NB4 (cell line): ENCODE data around the gene ITGB1.
A peak's percentile ranks its signal among the peaks of the same experiment; 100 is the strongest.
"Not testable (repeated sequence)": the region's sequence is repeated elsewhere in the genome, so short reads cannot be mapped to it uniquely, and the experiment has no call there.

Experiments
- DNase-seq: peaks from one replicate; pipeline ENCODE4 v3.0.0; 2010; ENCODE audit warnings: low read depth
- H3K4me3 ChIP-seq: one replicate; pipeline ENCODE4 v1.5.1; 2011; ENCODE audit warnings: mild to moderate bottlenecking, low read depth, low read length, moderate library complexity
- CTCF ChIP-seq: IDR thresholded peaks from one replicate; pipeline ENCODE4 v1.5.1; 2012; ENCODE audit warnings: low read depth, low read length
- MAX ChIP-seq: IDR thresholded peaks from 2 replicates; pipeline ENCODE4 v1.6.1; 2011; ENCODE audit warnings: low read depth, low read length
- MYC ChIP-seq: IDR thresholded peaks from 2 replicates; pipeline ENCODE4 v1.6.1; 2011; ENCODE audit warnings: low read depth, low read length
- POLR2A ChIP-seq: IDR thresholded peaks from 2 replicates; pipeline ENCODE4 v1.6.1; 2011; ENCODE audit warnings: mild to moderate bottlenecking; ENCODE audit not compliant: insufficient read length; ENCODE audit errors: extremely low read depth

The ITGB1 gene

GRCh38 chr10:32958085-32959005 is at the start of gene ITGB1:
ITGB1 (minus strand) TSS chr10:32958230; CDS start chr10:32935558, 22,672 bp downstream.
- peak within 1 kb of the TSS; percentile 82 for H3K4me3 ChIP-seq
- TF ChIP-seq POLR2A (peak; percentile 41), CTCF (no peak), MAX (peak; percentile 90), MYC (peak; percentile 14; the same call in 1 of the 2 replicates)
- DNase-seq, result peak; percentile 89

GRCh38 chr10:33006342-33006887 is 48.4 kb upstream of the ITGB1 start:
- no peak for DNase-seq
- peak overlapping the region; percentile 56 for H3K4me3 ChIP-seq
- no peak for TF ChIP-seq MAX
- TF ChIP-seq MYC, result no peak
- TF ChIP-seq CTCF, result no peak
- no peak for TF ChIP-seq POLR2A

- peak overlapping the region; percentile 56 for H3K4me3 ChIP-seq
- DNase-seq, result peak; percentile 87
- TF ChIP-seq POLR2A, result no peak
- TF ChIP-seq MYC, result no peak
- no peak for TF ChIP-seq MAX
- TF ChIP-seq CTCF, result no peak
Measured at GRCh38 chr10:33005322-33006301, 47.6 kb upstream of the ITGB1 start.

- no peak overlapping the region for H3K4me3 ChIP-seq
- DNase-seq, result no peak
- TF ChIP-seq CTCF (no peak), MAX (no peak), POLR2A (no peak), MYC (no peak)
Measured at GRCh38 chr10:33001908-33002492, 44.0 kb upstream of the ITGB1 start.

- not testable (repeated sequence) for H3K4me3 ChIP-seq, DNase-seq
Measured at GRCh38 chr10:32998060-32998581, 40.1 kb upstream of the ITGB1 start.
